LNCaP clone FGC (cell line): ENCODE measurements around the gene ZBTB20.

Experiments
- DNase-seq: peaks from one replicate; pipeline ENCODE4 v3.0.0-alpha.2; 2011; ENCODE audit warnings: low read depth
- H3K4me3 ChIP-seq: 2 replicates; pipeline ENCODE4 v1.5.1; 2011; ENCODE audit warnings: mild to moderate bottlenecking, low read depth, low read length, control low read depth
- CTCF ChIP-seq: IDR thresholded peaks from 2 replicates; pipeline ENCODE4 v1.5.1; 2012; ENCODE audit warnings: mild to moderate bottlenecking; ENCODE audit not compliant: control insufficient read depth, insufficient read depth; ENCODE audit errors: extremely low read depth

ZBTB20 gene

DNA sequence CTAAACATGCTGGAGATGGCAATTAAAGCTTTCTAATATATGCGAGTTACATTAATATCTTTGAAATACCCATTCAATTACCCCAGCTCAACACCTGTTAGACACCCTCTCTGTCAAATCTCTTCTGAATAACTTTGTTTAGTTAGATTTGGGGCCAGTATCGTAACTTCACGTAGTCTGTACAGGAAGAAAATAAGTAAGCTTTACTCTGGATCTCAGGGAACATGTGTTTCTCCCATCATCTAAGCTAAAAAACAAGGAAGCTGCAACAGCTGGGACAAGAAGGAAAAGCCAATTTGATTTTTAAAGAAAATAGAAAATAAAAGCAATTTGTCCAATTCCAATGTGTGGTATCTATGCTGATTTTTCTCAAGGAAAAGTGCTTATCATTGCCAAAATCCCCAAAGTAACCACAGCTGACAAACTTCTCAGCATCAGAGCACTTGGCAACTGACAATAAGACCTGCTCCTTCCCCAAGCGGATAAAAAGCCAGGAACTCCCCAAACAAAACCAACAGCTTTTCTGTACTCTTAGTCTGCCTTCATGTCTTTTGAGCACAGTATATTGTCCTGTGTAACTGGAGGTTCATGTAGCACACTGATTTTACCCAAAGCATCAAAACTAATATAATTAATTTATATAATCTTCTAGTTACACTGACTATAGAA, 279.1 kb downstream of the ZBTB20 start:
- H3K4me3 ChIP-seq: no peak overlapping the region
- no peak for TF ChIP-seq CTCF
- no peak for DNase-seq

DNA sequence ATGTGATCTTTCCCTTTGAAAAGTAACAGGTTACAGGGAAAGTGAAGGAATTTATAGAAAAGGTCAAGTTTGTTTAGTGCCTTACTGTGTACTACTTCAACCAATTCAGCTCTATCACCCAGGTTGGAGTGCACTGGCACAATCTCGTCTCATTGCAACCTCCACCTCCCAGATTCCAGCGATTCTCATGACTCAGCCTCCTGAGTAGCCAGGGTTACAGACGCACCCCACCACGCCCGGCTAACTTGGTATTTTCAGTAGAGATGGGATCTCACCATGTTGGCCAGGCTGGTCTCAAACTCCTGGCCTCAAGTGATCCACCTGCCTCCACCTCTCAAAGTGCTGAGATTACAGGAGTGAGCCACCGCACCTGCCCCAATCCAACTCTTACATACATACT, 279.7 kb downstream of the ZBTB20 start:
- no peak overlapping the region for H3K4me3 ChIP-seq
- DNase-seq: no peak
- no peak for TF ChIP-seq CTCF

DNA sequence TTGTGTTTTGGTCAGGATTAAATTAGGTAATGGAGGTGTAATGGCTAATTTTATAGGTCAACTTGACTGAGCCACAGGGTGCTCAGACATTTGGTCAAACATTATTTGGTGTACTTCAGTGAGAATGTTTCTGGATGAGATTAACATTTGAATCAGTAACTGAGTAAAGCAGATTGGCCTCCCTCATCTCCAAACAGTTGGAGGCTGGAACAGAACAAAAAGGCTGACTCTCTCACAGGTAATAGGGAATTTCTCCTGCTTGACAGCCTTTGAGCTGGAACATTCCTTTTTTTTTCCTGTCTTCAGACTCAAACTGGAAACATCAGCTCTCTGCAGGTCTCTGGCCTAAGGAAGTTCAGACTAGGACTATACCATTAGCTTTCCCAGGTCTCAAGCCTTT, 280.7 kb downstream of the ZBTB20 start:
- no peak for TF ChIP-seq CTCF
- H3K4me3 ChIP-seq: no peak overlapping the region
- no peak for DNase-seq

- H3K4me3 ChIP-seq: no peak overlapping the region
- DNase-seq: no peak
- TF ChIP-seq CTCF: no peak
These were observed 282.1 kb downstream of the ZBTB20 start for GRCh38 chr3:114864970-114865369.

DNA sequence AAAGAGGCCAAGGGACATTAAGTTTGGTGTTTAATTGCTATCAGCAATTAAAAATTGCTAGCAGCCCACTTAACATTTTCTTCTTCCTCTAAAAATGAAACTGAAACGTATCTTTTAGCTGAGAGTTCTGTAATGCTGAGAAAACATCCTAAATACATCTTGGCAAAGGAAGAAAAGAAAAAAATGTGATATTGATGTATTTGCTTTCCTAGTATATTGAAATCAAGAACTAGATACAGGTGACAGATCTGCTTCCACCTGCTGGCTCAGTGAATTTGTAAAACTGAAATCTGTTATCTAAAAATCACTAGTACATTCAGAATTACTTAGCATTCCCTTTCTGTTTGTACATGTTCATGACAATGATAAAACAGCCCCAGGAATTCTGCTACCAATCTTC, 283.2 kb downstream of the ZBTB20 start:
- no peak for DNase-seq
- H3K4me3 ChIP-seq: no peak overlapping the region
- no peak for TF ChIP-seq CTCF

GRCh38 chr3:114861666-114862065, 285.4 kb downstream of the ZBTB20 start:
- DNase-seq: no peak
- no peak overlapping the region for H3K4me3 ChIP-seq
- TF ChIP-seq CTCF: no peak

GRCh38 chr3:114860531-114860930, 286.6 kb downstream of the ZBTB20 start:
- TF ChIP-seq CTCF: no peak
- H3K4me3 ChIP-seq: no peak overlapping the region
- no peak for DNase-seq
